SW480 (cell line): Measurements from ENCODE around the gene RAD51B.
"Not testable (repeated sequence)": the region's sequence is repeated elsewhere in the genome, so short reads cannot be mapped to it uniquely, and the experiment has no call there.

ENCODE experiments used
- DNase-seq: peaks from one replicate; pipeline ENCODE4 v3.0.0-alpha.2; 2016; ENCODE audit warnings: low spot score

RAD51B gene

DNA sequence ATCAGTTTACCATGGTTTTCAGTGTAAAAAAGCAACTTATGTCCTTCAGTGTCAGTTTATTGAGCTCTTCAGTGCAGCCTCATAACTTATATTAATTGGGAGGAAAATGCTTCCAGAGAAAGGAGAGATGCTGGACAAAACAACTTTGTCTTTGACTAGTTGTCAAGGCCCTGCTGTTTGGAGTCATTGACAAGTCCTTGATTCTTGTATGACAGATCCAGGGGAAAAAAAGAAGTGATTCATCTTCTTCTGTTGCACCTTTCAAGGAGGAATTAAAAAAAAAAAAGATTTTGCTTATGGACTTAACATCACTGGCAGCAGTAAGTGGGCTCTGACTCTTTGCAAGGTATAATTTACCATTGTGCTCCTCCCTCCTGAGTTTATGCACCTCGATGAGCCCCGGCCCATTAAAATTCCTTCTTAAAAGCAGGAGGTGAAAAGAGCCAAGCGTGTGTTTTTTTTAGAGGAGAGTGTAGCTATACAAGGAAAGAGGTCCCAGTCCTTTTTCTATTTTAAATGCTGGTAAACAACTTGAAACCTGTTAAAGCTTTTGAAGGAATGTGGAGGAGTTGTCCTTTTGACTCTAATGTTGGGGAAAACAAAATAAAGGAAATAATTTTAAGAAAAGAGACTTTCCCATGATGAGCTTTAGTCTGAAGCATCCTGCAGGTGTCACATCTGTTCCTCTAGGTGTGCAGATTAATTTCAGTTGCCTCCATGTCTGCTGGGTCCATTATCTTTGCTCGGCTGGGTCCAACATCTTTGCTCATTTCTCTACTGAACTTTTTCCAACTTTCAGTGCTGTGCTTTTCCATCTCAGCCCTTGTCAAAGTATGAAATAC, 431.6 kb downstream of the RAD51B start:
- peak; percentile 17 for DNase-seq

DNA sequence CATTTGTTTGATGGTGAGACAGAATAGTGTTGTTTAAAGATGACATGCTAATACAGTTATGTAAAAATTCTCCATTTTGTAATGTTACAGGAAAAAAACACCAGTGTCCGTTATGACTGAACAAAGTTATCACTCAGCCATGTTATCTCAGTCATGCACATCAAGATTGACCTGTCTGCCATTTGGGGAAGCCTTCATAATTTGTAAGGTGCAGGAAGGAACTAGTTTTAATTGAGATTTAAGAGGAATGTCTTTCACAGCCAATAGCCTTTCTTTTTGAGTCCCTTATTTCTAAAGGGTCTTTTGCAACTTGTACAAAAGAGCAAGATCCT, 432.2 kb downstream of the RAD51B start:
- no peak for DNase-seq

DNA sequence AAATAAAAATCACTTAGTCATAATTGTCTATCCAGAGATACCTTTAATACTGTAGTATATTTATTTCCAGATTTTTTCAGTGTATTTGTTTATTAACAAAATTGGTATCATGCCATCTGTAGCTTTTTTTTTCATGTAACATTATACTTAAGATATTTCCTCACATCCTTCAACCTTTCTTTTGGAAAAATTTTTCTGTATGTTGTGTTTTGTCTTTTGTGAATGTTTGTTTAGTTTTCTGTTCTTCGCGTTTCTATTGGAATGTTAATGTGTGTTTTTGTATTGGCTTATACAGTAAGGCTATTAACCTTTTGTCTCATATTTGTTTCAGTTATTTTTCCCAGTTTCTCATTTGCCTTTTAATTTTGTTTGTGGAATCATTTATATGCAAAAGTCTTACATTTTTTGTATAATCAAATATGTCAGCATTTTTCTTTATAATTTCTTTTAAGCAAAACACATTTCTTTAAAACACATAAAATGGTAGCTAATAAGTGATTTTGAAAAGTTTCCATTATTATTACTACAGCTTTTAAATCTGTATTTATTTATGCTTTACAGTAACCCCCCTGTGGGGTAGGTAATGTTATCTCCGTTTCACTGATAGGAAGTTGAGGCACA, 433.7 kb downstream of the RAD51B start:
- no peak for DNase-seq

DNA sequence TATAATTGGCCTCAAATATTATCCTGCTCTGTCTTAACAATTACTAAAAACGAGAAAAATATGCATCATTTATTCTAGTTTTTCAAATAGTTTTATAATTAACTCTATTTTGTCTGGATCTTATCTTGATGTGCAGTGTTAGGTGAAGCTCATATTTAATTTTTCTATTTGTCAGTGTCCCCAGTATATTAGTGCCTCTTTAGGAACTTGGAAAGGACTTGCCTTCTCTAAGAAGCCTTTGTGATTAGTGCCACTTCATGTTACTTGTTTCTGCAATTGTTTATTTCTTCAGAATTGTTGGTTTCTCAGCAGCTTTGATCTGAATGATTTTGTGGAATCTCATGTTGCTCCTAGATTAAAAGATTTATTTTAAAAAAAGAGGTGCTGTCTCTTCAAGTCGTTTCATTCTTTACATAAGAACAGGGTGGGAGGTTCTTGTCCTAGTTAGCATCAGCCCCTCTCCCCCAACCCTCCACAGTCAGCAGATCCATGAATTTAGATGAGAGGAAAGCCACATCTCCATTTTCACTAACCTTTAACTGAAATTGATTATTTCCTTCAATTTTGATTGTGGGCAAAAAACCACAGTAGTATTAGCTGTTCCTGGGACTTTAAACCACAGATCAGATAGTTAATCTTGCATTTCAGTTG, 434.4 kb downstream of the RAD51B start:
- no peak for DNase-seq

DNA sequence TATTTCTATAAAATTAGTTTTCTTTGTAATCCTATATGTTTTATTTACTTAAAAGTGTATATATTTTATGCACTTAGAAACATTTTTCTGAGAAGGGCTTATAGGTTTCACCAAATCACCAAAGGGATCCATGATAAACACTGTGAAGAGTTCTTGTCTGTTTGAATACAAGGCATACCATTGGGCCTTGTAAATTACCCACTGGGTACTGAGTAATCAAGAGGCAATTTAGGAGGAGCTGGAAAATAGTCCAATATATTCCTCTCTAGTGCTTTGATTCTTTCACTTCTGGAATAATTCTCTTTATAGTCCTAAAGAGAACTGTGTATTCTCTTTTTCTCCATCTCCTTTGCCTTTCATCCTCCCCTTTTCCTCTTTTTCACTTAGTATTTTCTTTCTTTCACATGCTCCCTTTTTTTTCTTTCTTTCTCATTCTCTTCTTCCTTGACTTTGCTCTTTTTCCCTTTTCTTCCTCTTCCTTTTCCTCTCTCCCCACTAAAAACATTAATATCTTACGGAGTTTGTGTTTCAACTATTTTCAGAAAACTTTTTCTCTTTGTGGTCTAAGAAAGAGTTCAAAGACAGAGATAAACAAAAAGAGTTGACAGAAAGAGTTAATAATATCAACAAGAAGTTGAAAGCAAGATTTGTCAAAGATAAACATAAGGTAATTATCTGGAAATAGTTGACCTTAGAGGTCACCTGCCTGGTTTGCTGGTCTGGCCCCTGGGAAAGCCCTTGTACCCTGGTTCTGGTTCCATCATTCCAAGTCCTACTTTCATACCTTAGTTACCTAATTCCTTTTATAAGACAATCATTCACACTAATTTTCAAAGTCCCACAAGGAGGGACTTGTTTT, 435.3 kb downstream of the RAD51B start:
- no peak for DNase-seq

DNA sequence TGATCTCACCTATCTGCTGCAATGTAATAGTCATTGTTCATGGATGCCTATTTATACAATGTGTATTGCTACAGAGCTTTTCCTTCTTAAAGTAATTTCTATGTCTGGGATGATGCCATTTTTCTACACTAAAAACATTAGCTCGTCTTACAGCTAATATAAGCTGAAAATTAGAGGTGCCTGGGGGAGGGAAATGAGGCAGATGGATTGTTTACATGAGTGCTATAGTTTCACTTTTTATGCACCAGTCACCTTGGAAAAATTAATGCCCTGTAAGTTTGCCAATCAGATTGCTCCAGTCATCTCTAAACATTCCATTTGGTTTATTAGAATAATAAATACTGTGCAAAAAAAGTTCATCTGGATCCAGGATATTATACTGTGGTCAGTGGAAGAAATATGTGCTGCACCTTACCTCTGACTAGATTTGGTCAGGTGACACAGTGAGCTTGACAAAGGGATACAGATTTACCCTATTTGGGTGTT, 436.2 kb downstream of the RAD51B start:
- DNase-seq: no peak

DNA sequence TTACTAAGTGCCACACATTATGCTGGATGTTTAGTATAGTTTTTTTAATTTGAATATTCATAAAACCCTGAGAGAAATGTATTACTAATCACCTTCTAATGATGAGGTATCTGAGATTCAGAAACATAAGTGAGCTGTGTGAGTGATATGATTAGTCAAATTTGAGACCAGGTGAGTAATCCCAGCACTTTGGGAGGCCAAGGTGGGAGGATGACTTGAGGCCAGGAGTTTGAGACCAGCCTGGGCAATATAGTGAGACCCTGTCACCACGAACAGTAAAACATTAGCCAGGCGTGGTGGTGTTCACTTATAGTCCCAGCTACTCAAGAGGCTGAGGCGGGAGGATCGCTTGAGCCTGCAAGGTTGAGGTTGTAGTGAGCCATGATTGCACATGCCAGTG, 438.4 kb downstream of the RAD51B start:
- no peak for DNase-seq

DNA sequence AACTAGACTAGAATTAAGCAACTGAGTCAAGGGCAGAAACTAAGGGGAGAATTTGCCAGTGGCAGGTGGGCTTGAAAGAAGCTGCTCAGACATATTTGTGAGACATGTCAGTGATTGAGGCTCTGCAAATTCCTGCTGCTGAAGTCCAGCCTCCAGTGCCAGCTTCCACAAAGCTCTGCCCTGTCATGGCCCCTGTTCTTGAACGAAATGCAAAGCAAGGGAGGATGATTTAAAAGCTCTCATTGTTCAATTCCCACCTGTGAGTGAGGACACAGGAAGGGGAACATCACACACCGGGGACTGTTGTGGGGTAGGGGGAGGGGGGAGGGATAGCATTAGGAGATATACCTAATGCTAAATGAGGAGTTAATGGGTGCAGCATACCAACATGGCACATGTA, 439.4 kb downstream of the RAD51B start:
- not testable (repeated sequence) for DNase-seq

DNA sequence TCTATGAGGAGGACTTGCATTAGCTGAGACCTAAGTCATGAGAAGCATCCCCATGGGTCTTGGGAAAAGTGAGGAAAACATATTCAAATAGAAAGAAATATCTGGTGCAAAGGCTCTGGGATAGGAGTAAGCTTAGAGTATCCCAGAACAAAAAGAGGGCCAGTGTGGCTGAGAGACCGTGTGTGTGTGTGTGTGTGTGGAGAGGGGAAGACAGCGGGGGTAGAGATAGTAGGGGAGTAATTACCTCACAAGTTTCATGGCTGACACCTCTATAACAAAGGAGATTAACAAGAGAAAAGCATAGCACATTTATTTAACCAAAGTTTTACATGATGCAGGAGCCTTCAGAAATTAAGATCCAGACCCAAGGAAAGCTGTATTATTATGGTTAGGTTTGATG, 440.5 kb downstream of the RAD51B start:
- no peak for DNase-seq

DNA sequence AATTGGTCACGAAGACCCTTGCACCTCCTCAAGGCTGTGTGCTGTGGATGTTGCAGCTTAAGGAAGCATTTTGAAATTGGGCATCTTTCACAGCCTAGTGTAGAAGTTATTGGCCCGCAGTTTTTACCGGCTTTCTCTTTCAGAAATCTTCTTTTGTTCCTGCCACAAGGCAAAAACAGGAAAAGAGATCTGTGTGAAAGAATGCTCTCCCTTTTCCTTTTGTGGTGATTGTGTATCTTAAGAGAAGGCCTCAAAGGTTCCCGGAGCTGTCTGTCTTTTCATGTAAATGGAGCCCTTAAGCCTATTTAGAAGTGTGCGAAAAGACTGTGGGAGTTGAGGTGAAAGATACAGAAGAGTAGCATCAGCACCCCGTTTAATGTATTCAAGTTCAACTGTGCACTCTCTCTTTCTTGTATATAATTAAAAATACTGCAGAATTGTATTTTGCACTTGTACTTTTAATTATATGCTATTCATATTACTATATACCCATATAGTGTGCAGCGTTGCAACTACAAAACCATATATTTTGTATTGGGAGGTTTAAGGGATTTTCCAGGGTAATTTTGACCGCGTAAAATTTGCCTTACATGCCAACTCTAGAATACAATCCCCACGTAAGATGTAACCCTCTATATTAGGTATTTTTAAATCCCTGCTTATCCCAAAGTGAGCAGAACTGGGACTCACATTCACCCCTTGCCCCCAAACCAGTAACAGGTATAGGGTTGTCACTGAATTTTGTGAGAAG, 441.7 kb downstream of the RAD51B start:
- DNase-seq: no peak

DNA sequence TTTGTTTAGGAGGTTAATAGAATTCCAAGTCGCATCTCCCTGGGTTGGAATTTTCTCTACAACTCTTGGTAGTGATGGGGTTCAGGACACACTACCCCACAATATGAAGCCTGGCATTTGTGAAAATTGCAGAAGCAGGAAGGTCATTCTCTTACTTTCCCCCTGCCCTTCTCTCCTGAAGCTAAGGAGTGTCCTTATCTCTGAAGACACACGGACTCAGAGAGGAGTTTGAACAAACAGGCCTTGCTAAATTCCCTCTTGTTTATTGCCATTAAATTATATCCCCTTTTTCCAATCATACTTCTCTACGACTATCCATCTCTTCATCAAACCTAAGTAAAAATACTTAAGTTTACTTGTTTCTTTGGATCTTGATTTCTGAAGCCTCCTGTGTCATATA, 443.0 kb downstream of the RAD51B start:
- no peak for DNase-seq

DNA sequence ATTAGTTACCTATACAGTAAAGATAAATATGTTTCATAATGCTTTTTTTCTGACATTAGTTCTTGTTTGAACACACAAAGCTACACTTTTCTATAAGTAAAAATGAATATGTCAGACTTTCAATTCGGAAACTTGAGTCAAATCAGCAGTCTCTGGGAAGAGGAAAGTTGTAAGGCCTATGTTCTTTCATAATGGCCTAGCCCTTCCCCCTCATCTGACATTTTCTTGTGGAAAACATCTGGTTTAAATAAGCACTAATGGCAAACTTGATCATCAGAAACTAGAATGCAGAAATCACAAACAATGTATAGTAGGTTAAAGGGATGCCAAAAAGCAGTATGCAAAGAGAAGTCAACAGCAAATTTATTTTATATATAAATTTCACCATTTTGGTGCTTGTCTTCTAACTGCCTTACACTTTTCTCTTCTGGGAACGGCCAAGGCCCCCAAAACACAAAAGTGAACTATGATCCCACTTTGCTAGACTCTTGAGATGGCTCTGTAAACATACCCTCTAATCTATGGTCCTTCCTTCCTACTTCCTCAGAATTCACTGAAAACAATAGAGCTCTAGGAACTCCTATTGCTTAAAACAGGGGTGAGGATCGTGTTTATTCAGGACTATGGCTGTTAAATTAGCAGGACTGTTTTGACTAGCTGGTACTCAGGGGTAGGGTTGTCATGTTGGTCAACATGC, 444.1 kb downstream of the RAD51B start:
- no peak for DNase-seq

DNA sequence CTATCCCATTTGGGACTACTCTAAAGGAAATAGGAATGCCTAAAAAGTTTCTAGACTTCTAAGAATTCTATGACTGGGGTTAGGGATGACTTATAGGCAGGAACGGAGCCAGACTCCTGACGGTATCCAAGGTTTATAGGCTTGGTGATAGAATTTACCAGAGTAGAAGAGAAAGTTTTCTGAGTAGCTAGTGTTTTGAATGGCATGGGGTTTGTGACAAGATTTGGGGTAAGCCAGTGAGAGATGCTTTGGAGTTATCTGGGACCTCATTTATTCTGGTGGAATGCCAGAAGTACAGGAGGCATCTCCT, 444.6 kb downstream of the RAD51B start:
- no peak for DNase-seq

DNA sequence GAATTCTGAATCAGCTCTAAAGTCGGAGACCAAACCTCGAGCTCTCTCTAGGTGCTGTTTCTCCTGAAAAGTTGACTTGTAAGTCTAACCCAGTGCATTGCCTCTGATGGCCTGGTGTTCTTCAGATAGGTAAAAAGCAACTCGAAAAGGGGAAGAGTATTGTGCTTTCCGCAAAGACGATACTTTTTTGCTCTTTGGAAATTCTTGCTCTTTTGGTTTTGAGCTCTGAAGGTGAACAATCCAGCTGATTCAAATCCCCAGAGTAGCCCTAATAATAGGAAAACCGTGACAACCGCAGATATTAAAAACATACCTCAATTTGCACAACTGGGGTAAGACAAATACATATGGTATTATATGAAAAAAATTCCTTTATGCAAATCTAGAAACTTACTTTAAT, 447.4 kb downstream of the RAD51B start:
- no peak for DNase-seq

DNA sequence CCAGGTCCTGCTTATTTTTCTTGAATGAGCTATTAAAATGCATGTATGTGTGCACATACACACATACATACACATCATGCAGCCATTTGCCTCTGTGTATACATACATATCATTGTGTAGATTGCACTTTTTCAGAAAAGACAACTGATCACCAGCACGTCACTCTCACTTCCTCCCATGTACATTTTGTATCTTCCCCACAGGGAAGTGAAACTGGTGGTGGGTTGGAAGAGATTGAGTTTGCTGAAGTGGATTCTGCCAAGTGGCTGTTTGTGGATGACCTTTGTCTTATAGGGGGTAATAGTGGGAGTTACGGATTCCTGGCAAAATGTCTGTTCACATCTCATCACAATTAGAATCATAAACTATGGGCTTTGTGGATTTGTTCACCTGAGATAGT, 448.6 kb downstream of the RAD51B start:
- DNase-seq: no peak

DNA sequence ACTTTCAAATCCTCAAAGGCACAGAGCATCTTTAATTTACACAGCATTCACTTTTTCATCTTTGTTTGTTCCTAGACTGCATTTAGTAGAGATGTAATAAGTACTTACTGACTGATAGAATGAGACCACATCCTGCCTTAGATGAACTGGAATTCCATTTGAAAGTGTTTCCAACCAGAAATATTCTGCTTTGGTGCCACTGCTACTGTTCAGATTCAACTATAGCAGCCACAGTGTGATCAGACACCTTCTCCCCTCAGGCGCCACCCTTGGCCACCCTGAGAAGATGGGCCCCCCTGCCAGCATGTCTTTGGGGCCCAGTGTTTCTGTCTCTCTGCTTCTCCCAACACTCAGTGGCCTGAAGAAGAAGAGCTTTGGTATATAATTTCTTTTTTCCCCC, 449.1 kb downstream of the RAD51B start:
- DNase-seq: peak; percentile 23

DNA sequence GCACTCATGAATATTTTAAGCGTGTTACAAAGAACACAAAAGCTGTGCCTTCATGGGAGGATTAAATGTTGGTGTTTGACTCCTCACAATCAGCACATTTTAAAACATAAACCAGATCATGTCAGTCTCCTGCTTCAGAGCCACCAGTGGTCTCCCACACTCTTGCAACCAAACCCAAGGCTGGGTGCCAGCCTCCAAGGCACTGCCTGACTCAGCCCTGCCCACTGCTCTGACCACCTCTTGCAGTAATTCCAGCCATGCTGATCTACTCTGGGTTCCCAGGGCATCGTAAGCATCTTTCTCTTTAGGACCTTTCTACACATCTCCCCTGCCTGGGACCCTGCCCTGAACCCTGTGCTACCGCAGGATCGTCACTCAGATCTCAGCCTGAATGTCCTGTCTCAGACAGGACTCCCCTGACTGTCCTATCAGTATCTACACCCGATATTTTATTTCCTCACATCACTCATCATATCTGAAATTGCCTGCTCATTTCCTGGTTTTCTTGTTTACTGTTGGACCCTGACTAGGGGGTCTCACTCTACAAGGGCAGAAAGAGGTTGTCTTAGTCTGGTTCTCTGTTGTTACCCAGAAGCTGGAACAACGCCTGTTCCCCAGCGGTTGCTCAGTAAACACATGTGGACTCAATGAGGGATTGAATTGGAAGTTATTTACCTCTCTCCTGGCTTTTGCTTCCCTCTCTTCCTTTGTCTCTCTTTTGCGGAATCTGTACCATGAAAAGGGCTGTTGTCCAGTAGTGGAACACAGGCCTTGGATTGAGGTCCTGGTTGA, 449.8 kb downstream of the RAD51B start:
- DNase-seq: no peak

DNA sequence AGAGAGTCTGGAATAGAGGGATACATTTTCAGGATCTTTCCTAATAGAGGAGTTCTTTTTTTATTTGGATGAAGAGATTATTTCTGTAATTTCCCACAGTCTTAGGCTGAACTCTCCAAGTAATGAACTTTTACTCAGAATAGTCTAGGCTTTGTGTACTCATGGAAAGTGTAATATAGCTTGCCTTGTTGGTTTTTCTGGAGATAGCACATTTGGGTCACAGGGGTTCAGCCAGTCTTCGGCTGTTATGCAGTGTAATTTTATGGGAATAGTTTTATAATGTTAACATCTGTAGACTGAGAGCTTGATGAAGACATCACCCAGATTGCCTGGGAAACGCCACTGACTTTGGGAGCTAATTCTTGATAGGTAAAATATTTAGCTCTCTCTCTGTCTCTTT, 450.8 kb downstream of the RAD51B start:
- DNase-seq: no peak

DNA sequence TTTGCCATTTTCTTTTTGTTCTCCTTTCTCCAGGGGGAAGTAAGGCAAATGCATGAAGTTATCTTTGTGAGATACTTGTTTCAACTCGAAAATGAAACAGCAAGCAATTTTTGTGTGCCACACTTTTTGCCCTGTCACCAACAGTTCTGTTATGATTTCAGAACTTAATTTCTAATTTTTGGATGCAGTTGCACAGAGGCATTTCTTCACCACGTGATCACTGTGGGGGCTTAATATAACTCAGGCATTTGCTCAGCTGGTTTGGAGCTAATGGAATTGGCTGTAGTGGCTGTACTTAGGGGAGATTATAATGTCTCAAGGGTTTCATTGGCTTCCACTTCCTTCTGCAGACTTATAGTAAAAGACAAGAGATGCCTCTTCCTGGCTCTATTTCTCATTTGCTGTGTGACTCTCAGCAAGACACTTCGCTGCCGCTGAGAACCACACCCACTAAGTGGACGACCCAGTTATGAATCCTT, 452.4 kb downstream of the RAD51B start:
- no peak for DNase-seq

DNA sequence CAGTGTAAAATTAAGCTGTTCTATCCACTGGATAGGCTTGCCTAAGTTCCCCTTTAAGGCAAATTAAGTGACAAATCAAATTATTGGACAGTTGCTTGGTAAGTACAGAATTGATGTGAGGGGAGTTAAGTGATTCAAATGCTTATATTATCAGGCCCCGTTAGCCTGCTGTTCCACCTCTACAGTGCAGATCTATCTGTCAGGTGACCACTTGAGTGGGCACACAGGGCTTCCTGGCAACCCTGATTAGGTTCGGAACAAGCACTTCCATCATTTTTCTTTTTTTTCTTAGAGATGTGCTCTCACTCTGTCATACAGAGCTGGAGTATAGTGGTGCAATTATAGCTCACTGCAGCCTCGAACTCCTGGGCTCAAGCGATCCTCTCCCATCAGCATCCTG, 453.8 kb downstream of the RAD51B start:
- DNase-seq: no peak
